Urothelium cell line (cell line): Measurements from ENCODE around the gene RCAN1.
"Not testable (repeated sequence)": the region's sequence is repeated elsewhere in the genome, so short reads cannot be mapped to it uniquely, and the experiment has no call there.

Source experiments
- DNase-seq: peaks from one replicate; pipeline ENCODE4 v3.0.0; 2011; ENCODE audit warnings: low spot score, mixed read lengths
- FAIRE-seq: peaks from 2 replicates; lab custom pipeline; 2011; peaks lifted over from hg19 to GRCh38; lab: Jason Lieb, UNC

The RCAN1 gene

DNA sequence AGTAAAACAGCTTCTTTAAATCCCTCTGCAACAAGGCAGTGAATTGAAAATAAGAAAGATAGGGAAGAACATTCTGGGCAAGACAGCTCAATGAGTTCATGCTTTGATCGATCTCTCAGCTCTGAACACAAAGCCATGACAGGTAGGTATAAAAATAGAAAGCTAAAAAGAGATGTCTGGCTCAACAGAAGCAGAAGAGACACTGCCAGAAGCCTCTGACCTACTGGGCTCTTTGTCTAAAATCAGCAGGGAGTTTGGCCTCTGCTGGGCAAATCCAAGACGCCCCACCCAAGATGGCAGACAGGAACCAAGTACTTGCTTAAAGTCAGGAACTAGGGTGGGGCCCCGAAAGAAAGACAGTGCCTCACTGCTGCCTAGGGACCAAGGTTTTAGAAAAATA lies 147.6 kb downstream of the RCAN1 start:
- not testable (repeated sequence) for FAIRE-seq, DNase-seq
